NB4 (cell line): ENCODE data around the gene UBE2V1.

Experiments used
- CTCF ChIP-seq: IDR thresholded peaks from one replicate; pipeline ENCODE4 v1.5.1; 2012; ENCODE audit warnings: low read depth, low read length
- MYC ChIP-seq: IDR thresholded peaks from 2 replicates; pipeline ENCODE4 v1.6.1; 2011; ENCODE audit warnings: low read depth, low read length

- TF ChIP-seq CTCF (no peak), MYC (no peak)
Measured at GRCh38 chr20:50095476-50096078, 17.4 kb downstream of the UBE2V1 start.
